GM21526 (cell line): ENCODE results near the gene GRK3.
"Not testable (repeated sequence)": the region's sequence is repeated elsewhere in the genome, so short reads cannot be mapped to it uniquely, and the experiment has no call there.

ENCODE experiments used
- ATAC-seq: cut with Tn5 transposase; IDR thresholded peaks from one replicate; pipeline ENCODE4 v1.9.1; 2021; ENCODE audit warnings: moderate library complexity; ENCODE audit not compliant: unreplicated experiment, low FRiP score

The GRK3 gene

GRCh38 chr22:25693268-25693565 lies 128.7 kb downstream of the GRK3 start:
- ATAC-seq, result no peak

- no peak for ATAC-seq
These were observed 129.9 kb downstream of the GRK3 start for GRCh38 chr22:25694196-25694907.

GRCh38 chr22:25695146-25695545 lies 130.7 kb downstream of the GRK3 start:
- ATAC-seq, result no peak

GRCh38 chr22:25696763-25697162 lies 132.3 kb downstream of the GRK3 start:
- no peak for ATAC-seq

GRCh38 chr22:25697181-25697664 lies 132.7 kb downstream of the GRK3 start:
- ATAC-seq, result no peak

- no peak for ATAC-seq
These were observed 133.5 kb downstream of the GRK3 start for GRCh38 chr22:25697978-25698377.

- no peak for ATAC-seq
These were observed 134.0 kb downstream of the GRK3 start for GRCh38 chr22:25698461-25698860.

GRCh38 chr22:25698978-25699377 lies 134.5 kb downstream of the GRK3 start:
- ATAC-seq, result no peak

GRCh38 chr22:25701056-25701780 lies 136.7 kb downstream of the GRK3 start:
- ATAC-seq, result no peak

GRCh38 chr22:25702040-25702439 lies 137.6 kb downstream of the GRK3 start:
- ATAC-seq, result no peak

GRCh38 chr22:25702571-25703167 lies 138.2 kb downstream of the GRK3 start:
- ATAC-seq, result no peak

- no peak for ATAC-seq
These were observed 140.2 kb downstream of the GRK3 start for GRCh38 chr22:25704701-25705100.

GRCh38 chr22:25706197-25706596 lies 141.7 kb downstream of the GRK3 start:
- no peak for ATAC-seq

GRCh38 chr22:25708430-25708829 lies 144.0 kb downstream of the GRK3 start:
- ATAC-seq, result not testable (repeated sequence)

- no peak for ATAC-seq
These were observed 145.3 kb downstream of the GRK3 start for GRCh38 chr22:25709758-25710157.

- ATAC-seq, result no peak
These were observed 146.0 kb downstream of the GRK3 start for GRCh38 chr22:25710501-25710900.

- ATAC-seq, result no peak
These were observed 147.0 kb downstream of the GRK3 start for GRCh38 chr22:25711491-25711890.

GRCh38 chr22:25712661-25713400 lies 148.4 kb downstream of the GRK3 start:
- ATAC-seq, result no peak

GRCh38 chr22:25714070-25714469 lies 149.6 kb downstream of the GRK3 start:
- ATAC-seq, result no peak

- no peak for ATAC-seq
These were observed 150.3 kb downstream of the GRK3 start for GRCh38 chr22:25714739-25715138.

GRCh38 chr22:25716637-25717036 lies 152.2 kb downstream of the GRK3 start:
- no peak for ATAC-seq
